AG04450 (cell line): ENCODE measurements around the gene KIAA1958. TPM values are rescaled to one million over a fixed set of nuclear protein-coding genes. Genes with fewer than 3 reads are reported as not detected.

Experiments
- CTCF ChIA-PET: fragments of 300-600, 350-600 bp; formaldehyde crosslinking; extraction: SDS; loops from one replicate; lab custom pipeline; 2022; ENCODE audit warnings: antibody characterized with exemption, inconsistent platforms; lab: Charles Lee
- POLR2A ChIA-PET: fragments of 350-600 bp; formaldehyde crosslinking; extraction: SDS; loops from one replicate; lab custom pipeline; 2021; ENCODE audit warnings: antibody characterized with exemption, inconsistent platforms; lab: Yijun Ruan, JAX
- DNase-seq: peaks from one replicate; pipeline ENCODE4 v3.0.0-alpha.2; 2011; ENCODE audit warnings: low read depth, low spot score
- H3K27ac ChIP-seq: one replicate; pipeline ENCODE4 v1.5.1; 2012; ENCODE audit warnings: low read depth, low read length, control low read depth
- H3K27me3 ChIP-seq: one replicate; pipeline ENCODE4 v1.6.0; 2012; ENCODE audit warnings: low read length; ENCODE audit not compliant: control insufficient read depth, insufficient read depth
- H3K4me3 ChIP-seq: 2 replicates; pipeline ENCODE4 v1.5.1; 2011; ENCODE audit warnings: mild to moderate bottlenecking, low read depth, low read length, control low read depth
- H3K9me3 ChIP-seq: 2 replicates; pipeline ENCODE4 v1.5.1; 2012; ENCODE audit warnings: low read length; ENCODE audit not compliant: control insufficient read depth, insufficient read depth
- CTCF ChIP-seq: IDR thresholded peaks from 2 replicates; pipeline ENCODE4 v1.5.1; 2011; ENCODE audit warnings: low read depth, low read length, control low read depth, inconsistent platforms
- polyA plus RNA-seq: library from polyadenylated mRNA; depleted of rRNA; stranded (reverse); fragments of >200 nt; gene quantifications from 2 replicates; pipeline ENCODE4 v1.2.3, GENCODE V29; 2011

The KIAA1958 gene
- polyA plus RNA-seq, 1 experiment: 0.88 TPM

- ChIA-PET CTCF (no interaction called here), POLR2A (no interaction called here)
- Histone ChIP-seq H3K4me3 (no peak overlapping the region), H3K27me3 (no peaks in the 10 kb centered on the region), H3K27ac (no peak overlapping the region), H3K9me3 (no peaks in the 10 kb centered on the region; the same call in 1 of the 2 replicates)
- no peak for DNase-seq
- no peak for TF ChIP-seq CTCF
These were observed 173.3 kb downstream of the KIAA1958 start for GRCh38 chr9:112659906-112660305.

- Histone ChIP-seq H3K27me3 (no peaks in the 10 kb centered on the region), H3K27ac (no peak overlapping the region), H3K9me3 (no peaks in the 10 kb centered on the region; the same call in 1 of the 2 replicates), H3K4me3 (no peak overlapping the region)
- DNase-seq: no peak
- CTCF ChIA-PET: interaction anchor here (1.0 to 1.1 kb wide), 2 partner anchors 54 to 221 kb away, joined by 3 read pairs; partner anchors contain the start of gene INIP
- POLR2A ChIA-PET: no interaction called here
- no peak for TF ChIP-seq CTCF
These were observed 177.1 kb downstream of the KIAA1958 start for GRCh38 chr9:112663681-112664080.

- TF ChIP-seq CTCF: no peak
- Histone ChIP-seq H3K4me3 (no peak overlapping the region), H3K27me3 (no peaks in the 10 kb centered on the region), H3K27ac (no peak overlapping the region), H3K9me3 (no peaks in the 10 kb centered on the region; the same call in 1 of the 2 replicates)
- ChIA-PET POLR2A (no interaction called here), CTCF (interaction anchor here (1.1 to 1.3 kb wide), 2 partner anchors 47 to 53 kb away, joined by 3 read pairs; partner anchors contain the start of gene INIP)
- DNase-seq: no peak
These were observed 177.9 kb downstream of the KIAA1958 start for GRCh38 chr9:112664531-112664930.

- ChIA-PET CTCF (interaction anchor here (0.9 to 1.3 kb wide), 2 partner anchors 15 to 46 kb away, joined by 3 read pairs; no protein-coding TSS in a partner anchor), POLR2A (no interaction called here)
- peak; percentile 7 for DNase-seq
- Histone ChIP-seq H3K27ac (no peak overlapping the region), H3K9me3 (no peaks in the 10 kb centered on the region), H3K4me3 (no peak overlapping the region), H3K27me3 (no peaks in the 10 kb centered on the region)
- peak; percentile 44; the same call in 1 of the 2 replicates for TF ChIP-seq CTCF
These were observed 178.7 kb downstream of the KIAA1958 start for GRCh38 chr9:112665347-112665746.

- Histone ChIP-seq H3K9me3 (no peaks in the 10 kb centered on the region), H3K4me3 (no peak overlapping the region), H3K27me3 (no peaks in the 10 kb centered on the region), H3K27ac (no peak overlapping the region)
- CTCF ChIA-PET: interaction anchor here (0.9 kb wide), 1 partner anchor 12 kb away, joined by 3 read pairs; no protein-coding TSS in a partner anchor
- POLR2A ChIA-PET: no interaction called here
- DNase-seq: no peak
- TF ChIP-seq CTCF: no peak
These were observed 182.7 kb downstream of the KIAA1958 start for GRCh38 chr9:112669326-112669725.
